Nephron progenitor cell (in vitro differentiated cells): Measurements from ENCODE around the gene KAT2B.

Experiments used
- DNase-seq: peaks from one replicate; pipeline ENCODE4 v3.0.0; 2021
- H3K27ac Mint-ChIP-seq: 2 replicates; pipeline ENCODE4 v1.8.0; 2021; ENCODE audit warnings: mild to moderate bottlenecking, moderate library complexity, mixed read lengths
- H3K27me3 Mint-ChIP-seq: 2 replicates; pipeline ENCODE4 v1.8.0; 2021; ENCODE audit warnings: mild to moderate bottlenecking, low read depth, mixed read lengths; ENCODE audit not compliant: poor library complexity
- H3K36me3 Mint-ChIP-seq: 2 replicates; pipeline ENCODE4 v1.8.0; 2021; ENCODE audit warnings: low read depth, mixed read lengths
- H3K4me1 Mint-ChIP-seq: 2 replicates; pipeline ENCODE4 v1.8.0; 2021; ENCODE audit warnings: mixed read lengths
- H3K4me3 Mint-ChIP-seq: 2 replicates; pipeline ENCODE4 v1.8.0; 2021; ENCODE audit warnings: mild to moderate bottlenecking, moderate library complexity, mixed read lengths
- H3K9me3 Mint-ChIP-seq: 2 replicates; pipeline ENCODE4 v1.8.0; 2021; ENCODE audit warnings: mild to moderate bottlenecking, moderate library complexity, mixed read lengths
- TF ChIP-seq, protein P1 (sequence below): fragments of 200-600 bp; sonication (generic); IDR thresholded peaks from 2 replicates; pipeline ENCODE4 v1.5.0; 2021; ENCODE audit warnings: antibody characterized with exemption

KAT2B gene

DNA sequence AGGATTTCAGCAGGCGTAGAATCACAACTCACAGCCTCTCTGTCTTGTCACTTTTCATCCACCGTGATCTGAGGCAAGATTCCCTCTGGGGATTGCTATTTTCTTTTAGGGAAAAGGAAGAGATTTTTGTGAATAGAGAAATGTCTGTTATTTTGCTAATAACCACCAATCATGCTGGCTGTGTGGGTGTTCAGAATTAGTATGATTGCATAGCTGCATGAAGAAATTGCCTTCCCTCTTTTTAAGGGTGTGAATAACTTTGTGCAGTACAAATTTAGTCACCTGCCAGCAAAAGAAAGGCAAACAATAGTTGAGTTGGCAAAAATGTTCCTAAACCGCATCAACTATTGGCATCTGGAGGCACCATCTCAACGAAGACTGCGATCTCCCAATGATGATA is 60.8 kb downstream of the KAT2B start:
- H3K27me3 Mint-ChIP-seq: peaks cover 9% of the 10 kb centered on the region
- no peaks in the 10 kb centered on the region for H3K36me3 Mint-ChIP-seq
- H3K9me3 Mint-ChIP-seq: no peaks in the 10 kb centered on the region
- H3K4me3 Mint-ChIP-seq: no peak overlapping the region
- TF ChIP-seq, protein P1, sequence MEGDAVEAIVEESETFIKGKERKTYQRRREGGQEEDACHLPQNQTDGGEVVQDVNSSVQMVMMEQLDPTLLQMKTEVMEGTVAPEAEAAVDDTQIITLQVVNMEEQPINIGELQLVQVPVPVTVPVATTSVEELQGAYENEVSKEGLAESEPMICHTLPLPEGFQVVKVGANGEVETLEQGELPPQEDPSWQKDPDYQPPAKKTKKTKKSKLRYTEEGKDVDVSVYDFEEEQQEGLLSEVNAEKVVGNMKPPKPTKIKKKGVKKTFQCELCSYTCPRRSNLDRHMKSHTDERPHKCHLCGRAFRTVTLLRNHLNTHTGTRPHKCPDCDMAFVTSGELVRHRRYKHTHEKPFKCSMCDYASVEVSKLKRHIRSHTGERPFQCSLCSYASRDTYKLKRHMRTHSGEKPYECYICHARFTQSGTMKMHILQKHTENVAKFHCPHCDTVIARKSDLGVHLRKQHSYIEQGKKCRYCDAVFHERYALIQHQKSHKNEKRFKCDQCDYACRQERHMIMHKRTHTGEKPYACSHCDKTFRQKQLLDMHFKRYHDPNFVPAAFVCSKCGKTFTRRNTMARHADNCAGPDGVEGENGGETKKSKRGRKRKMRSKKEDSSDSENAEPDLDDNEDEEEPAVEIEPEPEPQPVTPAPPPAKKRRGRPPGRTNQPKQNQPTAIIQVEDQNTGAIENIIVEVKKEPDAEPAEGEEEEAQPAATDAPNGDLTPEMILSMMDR: no peak
- no peak for DNase-seq
- H3K27ac Mint-ChIP-seq: no peak overlapping the region
- no peaks in the 10 kb centered on the region for H3K4me1 Mint-ChIP-seq

DNA sequence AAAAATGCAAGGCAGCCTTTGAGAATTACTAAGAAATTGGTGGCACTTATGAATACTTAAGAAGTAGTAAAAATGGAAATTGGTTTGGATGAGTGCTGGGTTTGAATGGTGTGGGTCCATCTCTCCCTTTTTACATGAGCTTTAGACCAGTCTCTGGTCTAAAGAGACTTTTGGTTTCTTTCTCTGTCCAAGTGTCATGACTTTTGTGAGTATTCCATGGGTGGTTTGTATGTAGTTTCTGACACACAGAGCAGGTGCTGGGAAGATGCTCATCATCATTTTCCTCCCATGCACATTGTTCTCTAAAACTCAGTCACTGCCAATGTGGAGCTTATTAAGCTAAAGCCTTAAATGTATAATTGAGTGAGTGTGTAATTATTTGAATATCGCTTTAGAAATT is 63.5 kb downstream of the KAT2B start:
- TF ChIP-seq, protein P1: no peak
- Mint-ChIP-seq H3K9me3 (no peaks in the 10 kb centered on the region), H3K27me3 (peaks cover 9% of the 10 kb centered on the region), H3K4me3 (no peak overlapping the region), H3K4me1 (no peaks in the 10 kb centered on the region), H3K27ac (no peak overlapping the region), H3K36me3 (no peaks in the 10 kb centered on the region)
- no peak for DNase-seq

DNA sequence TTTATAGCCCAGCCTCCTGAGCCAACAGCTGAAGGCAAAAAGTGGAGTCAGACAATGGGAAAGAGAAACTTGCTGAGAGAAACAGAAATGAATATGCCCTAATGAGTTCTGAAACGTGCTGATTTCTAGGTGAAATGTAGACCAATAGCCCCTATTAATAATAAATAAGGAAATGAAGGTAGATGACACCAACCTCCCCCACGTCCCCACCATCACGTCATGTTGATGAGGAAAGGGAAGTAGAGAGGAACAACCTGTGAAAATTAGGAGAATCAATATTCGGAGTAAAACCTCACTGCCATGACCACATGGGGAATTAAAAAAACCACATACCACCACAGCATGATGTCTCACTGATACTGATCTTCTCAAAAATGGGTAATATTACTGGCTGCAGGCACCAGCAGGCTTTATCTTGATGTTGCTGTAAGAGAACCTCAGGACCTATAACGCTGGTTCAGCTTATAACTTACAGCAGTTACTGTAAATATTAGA is 64.0 kb downstream of the KAT2B start:
- peaks cover 7% of the 10 kb centered on the region for H3K27me3 Mint-ChIP-seq
- DNase-seq: no peak
- H3K4me3 Mint-ChIP-seq: no peak overlapping the region
- no peaks in the 10 kb centered on the region for H3K4me1 Mint-ChIP-seq
- no peak overlapping the region for H3K27ac Mint-ChIP-seq
- no peaks in the 10 kb centered on the region for H3K36me3 Mint-ChIP-seq
- H3K9me3 Mint-ChIP-seq: no peaks in the 10 kb centered on the region
- TF ChIP-seq, protein P1: no peak

DNA sequence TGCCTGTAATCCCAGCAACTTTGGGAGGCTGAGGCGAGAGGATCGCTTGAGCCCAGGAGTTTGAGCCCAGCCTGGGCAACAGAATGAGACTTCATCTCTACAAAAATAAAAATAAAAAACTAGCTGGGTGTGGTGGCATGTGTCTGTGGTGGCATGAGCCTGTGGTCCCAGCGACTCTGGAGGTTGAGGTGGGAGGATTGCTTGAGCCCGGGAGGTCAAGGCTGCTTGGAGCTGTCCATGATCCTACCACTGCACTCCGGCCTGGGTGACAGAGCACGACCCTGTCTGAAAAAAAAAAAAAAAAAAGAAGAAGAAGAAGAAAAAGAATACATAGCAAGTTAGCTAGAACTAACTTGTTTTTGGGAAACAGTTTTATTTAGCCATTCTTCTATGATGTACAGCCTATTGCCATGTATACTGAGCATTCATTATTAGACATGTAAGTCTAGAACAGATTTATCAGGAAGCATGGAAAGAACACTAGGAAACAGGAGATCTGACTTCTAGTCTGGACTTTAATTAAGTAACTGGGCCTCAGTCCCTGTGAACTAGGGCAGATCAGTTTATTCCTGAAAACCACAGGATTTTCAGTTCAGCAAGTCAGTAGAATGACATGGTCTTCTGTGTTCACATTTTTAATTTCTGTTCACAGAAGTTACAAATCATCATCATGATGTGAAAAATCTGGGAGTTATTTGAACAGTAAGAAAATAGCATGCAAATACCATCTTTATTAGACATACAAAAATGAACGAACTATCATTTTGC is 65.5 kb downstream of the KAT2B start:
- TF ChIP-seq, protein P1: no peak

DNA sequence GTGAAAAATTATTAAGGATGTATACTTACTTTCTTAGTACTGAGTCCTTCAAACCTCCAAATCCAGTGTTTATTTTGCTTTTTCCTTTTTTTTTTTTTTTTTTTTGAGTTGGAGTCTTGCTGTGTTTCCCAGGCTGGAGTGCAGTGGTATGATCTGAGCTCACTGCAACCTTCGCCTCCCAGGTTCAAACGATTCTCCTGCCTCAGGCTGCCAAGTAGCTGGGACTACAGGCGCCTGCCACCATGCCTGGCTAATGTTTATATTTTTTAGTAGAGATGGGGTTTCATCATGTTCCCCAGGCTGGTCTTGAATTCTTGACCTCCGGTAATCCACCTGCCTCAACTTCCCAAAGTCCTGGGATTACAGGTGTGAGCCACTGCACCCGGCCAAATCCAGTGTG is 67.5 kb downstream of the KAT2B start:
- Mint-ChIP-seq H3K4me1 (no peaks in the 10 kb centered on the region), H3K9me3 (no peaks in the 10 kb centered on the region), H3K27ac (no peak overlapping the region), H3K36me3 (no peaks in the 10 kb centered on the region), H3K4me3 (no peak overlapping the region), H3K27me3 (peaks cover 3% of the 10 kb centered on the region)
- no peak for DNase-seq
- TF ChIP-seq, protein P1: no peak

More for the DNA sequence above, 65.5 kb downstream of the KAT2B start:
- Mint-ChIP-seq H3K4me1 (no peaks in the 10 kb centered on the region), H3K9me3 (no peaks in the 10 kb centered on the region), H3K27ac (no peak overlapping the region), H3K4me3 (no peak overlapping the region), H3K27me3 (peaks cover 3% of the 10 kb centered on the region), H3K36me3 (no peaks in the 10 kb centered on the region)
- no peak for DNase-seq

DNA sequence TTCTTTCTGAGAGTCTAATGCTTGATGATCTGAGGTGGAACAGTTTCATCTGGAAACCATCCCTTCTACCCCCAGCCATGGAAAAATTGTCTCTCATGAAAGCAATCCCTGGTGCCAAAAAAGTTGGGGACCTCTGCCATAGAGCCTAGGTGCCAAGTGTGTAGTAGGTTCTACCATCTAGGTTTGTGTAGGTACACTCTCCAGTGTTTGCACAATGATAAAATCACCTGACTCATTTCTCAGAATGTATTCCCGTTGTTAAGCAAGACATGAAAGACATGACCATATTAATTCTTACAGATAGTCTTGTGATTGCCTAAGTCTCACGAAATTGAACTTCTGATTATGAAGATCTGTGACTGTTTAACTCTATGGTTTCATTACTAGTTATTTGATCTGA is 68.6 kb downstream of the KAT2B start:
- TF ChIP-seq, protein P1: no peak
- Mint-ChIP-seq H3K9me3 (no peaks in the 10 kb centered on the region), H3K4me1 (no peaks in the 10 kb centered on the region), H3K36me3 (no peaks in the 10 kb centered on the region), H3K27me3 (peaks cover 3% of the 10 kb centered on the region), H3K27ac (no peak overlapping the region), H3K4me3 (no peak overlapping the region)
- no peak for DNase-seq
